Naive thymus-derived CD4-positive, alpha-beta T cell (primary cell): ENCODE measurements around the gene MORN5. TPM values are rescaled to one million over a fixed set of nuclear protein-coding genes. Genes with fewer than 3 reads are reported as not detected.

Experiments used
- ATAC-seq: fragments of 150-1000 bp; cut with Tn5 transposase; 2 replicates; pipeline ENCODE4 v1.10.0; 2021; ENCODE audit warnings: mild to moderate bottlenecking, moderate library complexity
- CTCF ChIA-PET: fragments of 350-600 bp; sonication (Branson Sonifier 250); formaldehyde crosslinking; loops from one replicate; lab custom pipeline; 2021; ENCODE audit warnings: antibody characterized with exemption; lab: Charles Lee
- POLR2A ChIA-PET: fragments of 350-600 bp; sonication (Branson Sonifier 250); formaldehyde crosslinking; loops from one replicate; lab custom pipeline; 2021; ENCODE audit warnings: antibody characterized with exemption, inconsistent platforms; lab: Charles Lee
- DNase-seq, 9 donors: peaks; one replicate each; pipeline versions ENCODE4 v3.0.0 to v3.0.0-alpha.2; 2020 to 2022; ENCODE audit warnings: mixed read lengths in 1 of 9
- H3K27ac ChIP-seq: one replicate; pipeline ENCODE4 v1.7.0; 2013; ENCODE audit warnings: mild to moderate bottlenecking, low read depth, low read length, moderate library complexity
- H3K27me3 ChIP-seq, 2 donors: one replicate each; pipeline ENCODE4 v1.7.0; 2013; ENCODE audit warnings: low read length in 2 of 2, mild to moderate bottlenecking in 2 of 2, moderate library complexity in 2 of 2; ENCODE audit not compliant: control insufficient read depth in 2 of 2, insufficient read depth in 2 of 2
- H3K36me3 ChIP-seq, 3 experiments: 1 replicate in 2 of 3; 2 replicates in 1 of 3; pipeline ENCODE4 v1.7.0; 2013; ENCODE audit warnings: low read length in 3 of 3, mild to moderate bottlenecking in 3 of 3, moderate library complexity in 1 of 3; ENCODE audit not compliant: insufficient read depth in 3 of 3, control insufficient read depth in 2 of 3
- H3K4me1 ChIP-seq, 2 donors: one replicate each; pipeline ENCODE4 v1.7.0; 2013; ENCODE audit warnings: low read length in 2 of 2, mild to moderate bottlenecking in 2 of 2, moderate library complexity in 1 of 2; ENCODE audit not compliant: control insufficient read depth in 2 of 2, insufficient read depth in 2 of 2
- H3K4me3 ChIP-seq: 2 replicates; pipeline ENCODE4 v1.7.0; 2013; ENCODE audit warnings: mild to moderate bottlenecking, low read length
- H3K9me3 ChIP-seq, 3 experiments: 1 replicate in 2 of 3; 2 replicates in 1 of 3; pipeline ENCODE4 v1.7.0; 2013; ENCODE audit warnings: low read length in 3 of 3; ENCODE audit not compliant: control insufficient read depth in 2 of 3
- H3K27ac Mint-ChIP-seq, 9 donors: one replicate each; pipeline ENCODE4 v1.8.0; 2020 to 2022; ENCODE audit warnings: mixed read lengths in 9 of 9, mild to moderate bottlenecking in 8 of 9, moderate library complexity in 5 of 9, inconsistent platforms in 2 of 9
- H3K27me3 Mint-ChIP-seq, 5 donors: one replicate each; pipeline ENCODE4 v1.8.0; 2021 to 2022; ENCODE audit warnings: mixed read lengths in 5 of 5, mild to moderate bottlenecking in 1 of 5
- H3K36me3 Mint-ChIP-seq, 5 donors: one replicate each; pipeline ENCODE4 v1.8.0; 2020 to 2022; ENCODE audit warnings: mixed read lengths in 5 of 5, mild to moderate bottlenecking in 3 of 5, inconsistent platforms in 1 of 5
- H3K4me1 Mint-ChIP-seq, 7 donors: one replicate each; pipeline ENCODE4 v1.8.0; 2020 to 2022; ENCODE audit warnings: mixed read lengths in 7 of 7, mild to moderate bottlenecking in 3 of 7, inconsistent platforms in 1 of 7
- H3K4me3 Mint-ChIP-seq, 10 donors: one replicate each; pipeline ENCODE4 v1.8.0; 2020 to 2022; ENCODE audit warnings: mild to moderate bottlenecking in 10 of 10, mixed read lengths in 10 of 10, moderate library complexity in 6 of 10, inconsistent platforms in 2 of 10
- H3K9me3 Mint-ChIP-seq, 11 donors: one replicate each; pipeline ENCODE4 v1.8.0; 2020 to 2022; ENCODE audit warnings: mixed read lengths in 11 of 11, mild to moderate bottlenecking in 4 of 11, inconsistent platforms in 1 of 11, moderate library complexity in 1 of 11
- intact Hi-C, 2 donors: fragments of 100-400 bp; cut with micrococcal nuclease; formaldehyde crosslinking; loops; one replicate each; pipeline ENCODE4 v1.15.1; 2023
- polyA plus RNA-seq, 2 donors: library from polyadenylated mRNA; unstranded; fragments of 300-500 nt; fragmentation: Illumina TruSeq; gene quantifications; one replicate each; pipeline ENCODE4 v1.2.3, GENCODE V29; 2021
- total RNA-seq, 6 experiments: library from RNA in 5 of 6; stranded (reverse) in 5 of 6; gene quantifications; 1 replicate in 5 of 6; 2 replicates in 1 of 6; pipeline ENCODE4 v1.2.3 and lab custom pipeline; 2021 to 2026

The MORN5 gene
- not detected for total RNA-seq
- polyA plus RNA-seq = not detected
- not detected for total RNA-seq (lab: John Stamatoyannopoulos, UW)

GRCh38 chr9:122159026-122159924, at the start of gene MORN5, which contains the start of gene NDUFA8:
Gene MORN5 (plus strand): TSS chr9:122159908. CDS start chr9:122159973, 65 bp downstream.
Gene NDUFA8 (minus strand): TSS chr9:122159779. CDS start chr9:122159677, 102 bp downstream.
- peak; percentile 98 for ATAC-seq
- CTCF ChIA-PET = interaction anchor here (1.3 to 2.8 kb wide), 2 partner anchors 14 to 60 kb away, joined by 5 to 7 read pairs; no protein-coding TSS in a partner anchor
- H3K36me3 ChIP-seq = peaks cover 0 to 5% (median 0%) of the 10 kb centered on the region in 3 experiments
- intact Hi-C loops = loop anchor here (1.0 to 5.0 kb wide), 7 partner anchors 56 to 748 kb away; partner anchors contain the start of genes TTLL11 (in 2 of the 2), MRRF (in 1 of the 2), PDCL (in 1 of the 2) and RBM18 (in 1 of the 2)
- H3K4me1 Mint-ChIP-seq = peaks cover 23 to 51% (median 47%) of the 10 kb centered on the region in 7 donors
- peak within 1 kb of the TSS; percentile 88 for H3K27ac ChIP-seq
- peak within 1 kb of the TSS; percentile 74 for H3K4me3 ChIP-seq
- H3K27ac Mint-ChIP-seq = peak within 1 kb of the TSS; percentile 90 to 99 (median 96)
- no peaks in the 10 kb centered on the region for H3K9me3 ChIP-seq
- peaks cover 8 to 25% (median 20%) of the 10 kb centered on the region in 5 donors for H3K27me3 Mint-ChIP-seq
- peak within 1 kb of the TSS; percentile 94 to 100 (median 99) for H3K4me3 Mint-ChIP-seq
- peaks cover 7% of the 10 kb centered on the region in 2 donors for H3K4me1 ChIP-seq
- peak; percentile 94 to 97 (median 96) for DNase-seq
- peaks cover 0 to 17% (median 6%) of the 10 kb centered on the region in 11 donors for H3K9me3 Mint-ChIP-seq
- peaks cover 0 to 9% (median 5%) of the 10 kb centered on the region in 5 donors for H3K36me3 Mint-ChIP-seq
- no peaks in the 10 kb centered on the region for H3K27me3 ChIP-seq
- POLR2A ChIA-PET = interaction anchor here (0.7 to 1.4 kb wide), 3 partner anchors 11 to 105 kb away, joined by 3 to 5 read pairs (median 3); partner anchors contain the start of genes MRRF and RBM18

GRCh38 chr9:122110100-122110833, 49.4 kb upstream of the MORN5 start:
- Mint-ChIP-seq H3K4me3 (no peak overlapping the region), H3K36me3 (no peaks in the 10 kb centered on the region), H3K27ac (no peak overlapping the region), H3K4me1 (no peaks in the 10 kb centered on the region), H3K9me3 (no peaks in the 10 kb centered on the region), H3K27me3 (peaks cover 0 to 10% (median 5%) of the 10 kb centered on the region in 5 donors)
- DNase-seq = no peak
- ChIA-PET POLR2A (no interaction called here), CTCF (interaction anchor here (0.7 kb wide), 1 partner anchor 63 kb away, joined by 6 read pairs; no protein-coding TSS in a partner anchor)
- H3K4me3 ChIP-seq = no peak overlapping the region
- no peaks in the 10 kb centered on the region for H3K27me3 ChIP-seq
- ATAC-seq = no peak
- H3K36me3 ChIP-seq = no peaks in the 10 kb centered on the region
- H3K27ac ChIP-seq = no peak overlapping the region
- intact Hi-C loops = no loop called here
- no peaks in the 10 kb centered on the region for H3K9me3 ChIP-seq
- no peaks in the 10 kb centered on the region for H3K4me1 ChIP-seq

GRCh38 chr9:122111413-122112085, 48.2 kb upstream of the MORN5 start:
- ChIA-PET CTCF (interaction anchor here (1.0 kb wide), 1 partner anchor 14 kb away, joined by 3 read pairs; no protein-coding TSS in a partner anchor), POLR2A (no interaction called here)
- Histone ChIP-seq H3K27ac (no peak overlapping the region), H3K9me3 (no peaks in the 10 kb centered on the region), H3K4me1 (no peaks in the 10 kb centered on the region), H3K36me3 (no peaks in the 10 kb centered on the region), H3K4me3 (no peak overlapping the region), H3K27me3 (no peaks in the 10 kb centered on the region)
- H3K27ac Mint-ChIP-seq = no peak overlapping the region
- DNase-seq = no peak
- H3K9me3 Mint-ChIP-seq = no peaks in the 10 kb centered on the region
- H3K27me3 Mint-ChIP-seq = peaks cover 0 to 14% (median 5%) of the 10 kb centered on the region in 5 donors
- H3K4me1 Mint-ChIP-seq = no peaks in the 10 kb centered on the region
- intact Hi-C loops = no loop called here
- no peaks in the 10 kb centered on the region for H3K36me3 Mint-ChIP-seq
- ATAC-seq = no peak
- no peak overlapping the region for H3K4me3 Mint-ChIP-seq

DNA sequence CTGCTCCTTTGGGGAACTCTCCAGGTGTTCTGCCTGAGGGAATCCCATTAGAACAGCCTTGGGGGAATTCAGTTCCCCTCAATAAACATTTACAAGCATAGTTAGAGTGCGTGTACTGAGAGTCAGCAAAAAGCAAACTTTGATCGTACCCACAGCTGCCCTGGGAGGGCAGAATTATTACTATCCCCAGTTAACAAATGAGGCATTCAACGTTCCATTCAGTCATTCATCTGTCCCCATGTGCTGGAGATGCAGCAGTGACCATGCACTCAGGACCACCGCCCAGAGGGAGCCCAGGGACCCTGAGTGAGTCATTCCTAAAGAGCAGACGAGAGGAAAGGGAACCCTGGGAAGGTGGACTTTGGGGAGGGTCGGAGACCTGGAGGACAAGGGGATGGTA, 47.5 kb upstream of the MORN5 start:
- POLR2A ChIA-PET = no interaction called here
- Mint-ChIP-seq H3K9me3 (no peaks in the 10 kb centered on the region), H3K27ac (no peak overlapping the region), H3K4me1 (no peaks in the 10 kb centered on the region), H3K4me3 (no peak overlapping the region), H3K36me3 (no peaks in the 10 kb centered on the region), H3K27me3 (peaks cover 0 to 14% (median 5%) of the 10 kb centered on the region in 5 donors)
- H3K4me3 ChIP-seq = no peak overlapping the region
- H3K36me3 ChIP-seq = no peaks in the 10 kb centered on the region
- no peak overlapping the region for H3K27ac ChIP-seq
- H3K4me1 ChIP-seq = no peaks in the 10 kb centered on the region
- ATAC-seq = no peak
- intact Hi-C loops = no loop called here
- no peaks in the 10 kb centered on the region for H3K27me3 ChIP-seq
- DNase-seq = no peak
- H3K9me3 ChIP-seq = no peaks in the 10 kb centered on the region
- CTCF ChIA-PET = no interaction called here

- no peak for ATAC-seq
- Histone ChIP-seq H3K9me3 (no peaks in the 10 kb centered on the region), H3K4me3 (no peak overlapping the region), H3K36me3 (no peaks in the 10 kb centered on the region), H3K27me3 (no peaks in the 10 kb centered on the region), H3K27ac (no peak overlapping the region), H3K4me1 (no peaks in the 10 kb centered on the region)
- DNase-seq = no peak
- Mint-ChIP-seq H3K27ac (no peak overlapping the region), H3K4me1 (no peaks in the 10 kb centered on the region), H3K4me3 (no peak overlapping the region), H3K27me3 (peaks cover 0 to 14% (median 5%) of the 10 kb centered on the region in 5 donors), H3K36me3 (no peaks in the 10 kb centered on the region), H3K9me3 (no peaks in the 10 kb centered on the region)
- ChIA-PET CTCF (no interaction called here), POLR2A (no interaction called here)
- intact Hi-C loops = no loop called here
Observed at GRCh38 chr9:122113574-122113973, 46.1 kb upstream of the MORN5 start.
